Measurements from ENCODE around the gene SPO11.

Gene SPO11

DNA sequence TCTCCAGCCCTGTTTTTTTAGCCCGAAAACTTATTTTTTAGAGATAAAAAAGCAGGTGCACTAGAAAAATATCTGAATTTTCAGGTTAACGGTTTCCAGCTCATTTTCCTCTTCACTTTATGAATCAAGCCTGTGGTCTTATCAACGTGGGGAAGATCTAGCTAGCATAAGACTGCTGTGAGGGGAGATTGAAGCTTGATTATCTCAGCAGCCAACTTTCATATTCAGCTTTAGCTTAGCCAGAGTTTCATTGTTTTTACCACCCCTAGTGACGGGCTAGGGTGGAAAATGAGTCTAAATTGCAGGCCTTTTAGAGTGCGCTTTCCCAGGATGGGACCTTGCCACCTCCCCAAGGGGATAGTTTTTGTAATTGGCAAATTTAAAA, 49.7 kb downstream of the SPO11 start:
- no peak for DNase-seq

DNA sequence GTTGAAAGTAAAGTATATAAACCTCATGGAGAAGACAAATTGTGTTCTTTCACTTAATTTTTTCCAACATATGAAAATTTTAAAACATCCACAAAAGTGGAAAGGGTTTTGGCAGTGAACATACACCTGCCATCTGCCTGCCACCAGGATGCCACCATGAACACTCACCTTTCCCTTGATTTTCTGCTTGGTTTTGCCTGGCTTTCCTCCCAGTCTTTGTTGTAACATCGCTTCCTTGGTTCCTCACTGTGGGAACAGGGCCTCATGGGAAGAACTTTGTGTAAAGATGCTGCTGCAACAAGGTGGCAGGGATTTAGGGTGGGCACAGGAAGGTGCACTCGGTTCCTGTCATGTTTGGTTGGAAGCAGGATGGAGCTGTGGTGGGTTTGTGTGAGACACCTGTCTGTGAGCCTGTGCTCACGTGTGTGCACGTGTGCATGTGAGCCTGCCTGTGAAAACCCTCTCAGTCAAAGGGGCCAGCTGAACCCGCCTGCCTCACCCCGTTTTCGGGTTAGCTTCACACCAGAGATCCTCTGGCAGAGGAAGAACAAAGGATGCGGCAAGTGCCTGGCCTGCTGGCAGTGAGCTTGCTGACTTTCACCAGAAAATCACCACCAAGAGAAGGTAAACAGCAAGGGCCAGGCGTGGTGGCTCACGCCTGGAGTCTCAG, 50.6 kb downstream of the SPO11 start:
- no peak for DNase-seq

DNA sequence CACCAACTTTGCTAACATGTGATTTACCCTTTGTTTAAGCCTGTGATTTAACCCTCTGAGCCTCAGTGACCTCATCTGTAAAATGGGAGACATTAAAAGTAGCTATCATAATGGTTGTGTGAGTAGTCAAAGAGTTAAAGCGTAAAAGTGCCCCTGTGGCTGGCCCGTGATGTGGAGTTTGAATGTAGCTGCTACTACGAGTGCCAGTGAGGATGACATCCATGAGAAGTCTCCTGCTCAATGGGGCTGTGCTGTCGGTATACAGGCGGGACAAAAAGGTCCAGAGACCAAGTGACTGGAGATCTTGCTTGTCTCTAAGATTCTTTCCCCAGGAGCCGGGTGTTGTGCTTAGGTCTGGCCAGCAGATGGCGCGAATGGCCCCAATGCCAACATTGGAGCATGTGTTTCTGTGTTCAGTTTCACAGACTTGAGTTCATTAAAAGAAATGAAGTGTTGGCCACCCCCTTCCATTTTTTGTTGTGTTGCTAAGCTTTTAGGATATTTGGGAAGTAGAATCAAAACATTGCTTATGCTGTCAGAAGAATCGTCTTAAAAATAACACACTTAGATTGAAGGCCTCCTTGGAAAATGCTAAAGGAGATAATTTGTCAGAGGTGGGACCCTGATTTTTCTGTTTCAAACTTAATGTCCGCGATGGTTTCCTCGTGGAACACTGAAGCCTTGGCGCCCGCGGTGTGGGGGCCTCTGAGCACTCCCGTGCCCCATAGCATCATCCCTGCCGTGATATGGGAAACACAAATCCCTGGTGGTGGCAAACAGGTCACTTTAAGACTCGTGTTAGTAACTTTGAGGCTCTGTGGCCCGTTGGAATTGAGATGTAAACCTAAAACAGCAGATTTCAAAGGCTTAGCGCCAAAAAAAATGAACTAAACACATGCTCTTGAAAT, 52.2 kb downstream of the SPO11 start:
- no peak for DNase-seq

DNA sequence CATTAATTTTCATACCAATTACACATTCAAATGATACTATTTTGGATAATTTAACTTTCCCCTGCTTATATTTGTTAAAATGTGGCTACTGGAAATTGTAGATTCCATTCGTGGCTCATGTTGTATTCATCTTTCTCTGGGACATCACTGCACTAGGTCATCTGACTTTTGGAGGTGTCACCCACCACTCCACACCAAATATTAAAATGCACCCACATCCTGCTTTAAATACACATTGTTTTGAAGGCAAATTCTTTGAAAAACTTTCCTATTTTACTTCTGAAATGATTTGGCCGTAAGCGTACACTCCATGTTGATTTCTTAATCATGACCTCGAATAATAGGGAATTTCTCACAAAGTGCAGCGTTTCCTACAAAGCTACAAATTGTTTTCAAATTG, 52.9 kb downstream of the SPO11 start:
- no peak for DNase-seq

DNA sequence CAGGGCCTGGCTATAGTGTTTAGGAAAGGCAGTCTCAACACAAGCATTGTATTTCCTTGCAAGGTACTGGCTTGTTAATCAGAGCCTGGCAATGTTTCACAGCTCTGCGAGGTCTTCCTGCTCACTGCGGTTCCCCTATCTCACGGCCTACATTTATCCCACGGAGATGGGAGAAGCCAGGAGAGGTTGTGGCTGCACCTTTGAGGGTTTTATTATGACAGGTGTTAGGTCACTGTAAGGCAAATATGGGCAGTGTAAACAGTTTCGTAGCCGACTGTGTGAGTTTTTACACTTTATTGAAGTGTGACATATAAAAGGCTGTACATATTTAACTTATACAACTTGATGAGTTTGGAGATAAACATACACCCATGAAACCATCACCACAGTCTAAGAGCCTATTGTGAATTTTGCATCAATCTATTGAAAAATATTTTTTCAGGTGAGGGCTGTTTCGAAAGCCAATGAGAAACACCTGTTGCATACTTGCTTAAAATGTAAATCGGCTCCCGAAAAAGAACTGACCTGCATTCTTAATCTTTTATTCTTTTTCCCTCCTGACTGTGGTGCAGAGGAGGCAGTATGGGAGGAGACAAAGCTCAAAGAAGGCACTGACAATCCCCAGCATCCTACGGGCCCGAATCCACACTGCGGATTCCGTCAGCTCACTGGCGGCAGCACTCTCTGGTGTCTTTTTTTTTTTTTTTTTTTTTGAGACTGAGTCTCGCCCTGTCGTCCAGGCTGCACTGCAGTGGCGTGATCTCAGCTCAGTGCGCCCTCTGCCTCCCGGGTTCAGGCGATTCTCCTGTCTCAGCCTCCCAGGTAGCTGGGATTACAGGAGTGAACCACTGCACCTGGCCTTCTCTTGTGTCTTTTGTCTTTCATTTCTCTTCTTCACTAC, 54.1 kb downstream of the SPO11 start:
- no peak for DNase-seq

DNA sequence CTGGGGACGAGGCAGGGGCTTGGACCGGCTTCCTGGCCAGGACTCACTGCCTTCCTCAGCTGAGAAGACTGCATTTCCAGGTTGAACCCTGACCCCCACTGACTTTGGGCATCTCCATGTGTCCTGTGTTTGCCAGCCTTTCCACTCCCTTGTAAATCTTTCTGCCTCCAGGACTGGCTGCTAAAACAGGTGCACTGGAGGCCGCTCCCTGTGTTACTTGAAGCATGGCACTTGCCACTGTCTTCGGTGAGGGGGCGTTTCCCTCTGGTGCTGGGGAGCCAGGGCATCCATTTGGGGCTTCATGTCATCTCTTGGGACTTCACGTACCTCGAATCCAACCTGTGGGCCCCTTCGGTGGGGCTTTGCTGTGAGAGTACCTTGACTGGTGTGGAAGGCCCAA, 54.9 kb downstream of the SPO11 start:
- no peak for DNase-seq

DNA sequence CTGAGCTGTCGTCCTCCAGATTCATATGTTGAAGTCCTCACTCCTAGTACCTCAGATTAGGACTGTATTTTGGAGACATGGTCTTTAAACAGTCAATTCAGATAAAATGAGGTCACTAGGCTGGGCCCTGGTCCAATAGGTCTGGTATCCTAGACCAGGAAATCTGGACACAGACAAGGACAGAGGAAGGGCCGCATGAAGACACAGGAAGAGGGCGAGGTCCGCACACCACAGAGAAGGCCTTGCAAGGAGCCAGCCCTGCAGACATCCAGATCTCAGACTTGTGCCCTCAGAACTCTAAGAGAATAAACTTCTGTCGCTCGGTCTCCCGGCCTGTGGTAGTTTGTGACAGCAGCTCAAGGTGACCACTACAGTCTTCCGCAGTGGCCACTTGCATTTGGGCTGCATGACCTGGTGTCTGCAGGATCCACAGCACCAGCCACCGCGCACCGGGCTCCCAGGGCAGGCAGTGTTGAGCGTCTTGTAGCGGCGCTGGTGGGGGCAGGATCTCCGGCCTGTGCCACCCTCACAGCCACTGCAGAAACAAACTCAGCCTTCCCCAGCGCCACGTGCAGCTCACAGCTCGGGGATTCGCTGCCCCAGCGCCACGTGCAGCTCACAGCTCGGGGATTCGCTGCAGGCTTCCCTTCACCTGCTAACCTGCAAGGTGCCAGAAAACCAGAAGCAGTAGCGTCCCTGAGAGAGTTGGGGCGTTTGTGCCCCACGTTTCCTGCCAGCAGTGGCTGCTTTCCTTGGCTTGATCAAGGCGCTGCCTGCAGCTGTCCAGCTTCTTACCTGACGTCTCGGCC, 55.6 kb downstream of the SPO11 start:
- no peak for DNase-seq

DNA sequence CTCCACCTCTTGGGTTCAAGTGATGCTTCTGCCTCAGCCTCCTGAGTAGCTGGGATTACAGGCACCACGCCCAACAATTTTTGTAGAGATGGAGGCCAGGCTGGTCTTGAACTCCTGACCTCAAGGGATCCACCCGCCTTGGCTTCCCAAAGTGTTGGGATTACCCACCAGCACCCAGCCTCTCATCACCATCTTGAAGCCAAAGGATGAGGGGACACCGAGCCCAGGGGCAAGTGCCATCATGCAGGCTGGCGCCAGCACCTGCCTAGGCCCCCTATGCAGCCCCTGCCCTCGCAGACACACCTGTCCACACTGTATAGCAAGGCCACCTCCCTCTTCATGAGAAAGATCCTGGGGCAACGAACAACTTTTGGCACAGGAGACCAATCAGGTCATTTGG, 56.3 kb downstream of the SPO11 start:
- no peak for DNase-seq

DNA sequence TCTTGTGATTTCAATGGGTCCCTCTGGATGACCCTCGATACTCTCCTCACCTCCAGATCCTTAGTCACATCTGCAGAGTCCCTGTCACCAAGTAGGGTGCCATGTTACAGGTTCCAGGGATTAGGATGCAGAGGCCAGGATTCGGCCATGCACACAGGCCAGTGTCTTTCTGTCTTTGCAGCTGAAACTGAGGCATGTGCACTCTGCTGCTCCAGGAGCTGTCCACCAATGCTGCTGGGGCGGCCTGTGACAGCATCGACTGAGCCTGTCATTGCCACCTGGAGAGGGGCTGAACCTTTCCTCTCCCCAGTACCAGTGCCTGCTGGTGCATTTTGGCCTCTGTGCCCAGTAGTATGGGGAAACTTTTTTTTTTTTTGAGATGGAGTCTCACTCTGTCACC, 57.2 kb downstream of the SPO11 start:
- no peak for DNase-seq

DNA sequence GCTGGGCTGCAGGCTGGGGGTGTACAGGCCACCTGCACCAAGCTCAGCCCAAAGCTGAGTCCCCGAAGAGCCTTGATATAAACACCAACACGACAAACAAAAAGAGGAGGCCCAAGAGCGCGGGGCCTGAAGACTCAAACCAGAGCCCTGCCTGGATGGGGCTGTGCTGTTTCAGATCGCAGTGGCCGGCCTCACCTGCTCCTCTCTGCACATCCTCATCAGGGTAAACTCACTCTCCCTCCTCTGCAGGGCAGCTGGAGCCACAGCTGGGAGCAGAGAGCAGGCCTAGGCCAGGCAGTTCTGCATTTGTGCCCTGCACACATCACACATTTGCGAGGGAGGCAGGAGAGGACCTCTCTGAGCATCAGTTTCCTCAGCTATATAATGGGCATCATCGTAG, 57.9 kb downstream of the SPO11 start:
- no peak for DNase-seq

DNA sequence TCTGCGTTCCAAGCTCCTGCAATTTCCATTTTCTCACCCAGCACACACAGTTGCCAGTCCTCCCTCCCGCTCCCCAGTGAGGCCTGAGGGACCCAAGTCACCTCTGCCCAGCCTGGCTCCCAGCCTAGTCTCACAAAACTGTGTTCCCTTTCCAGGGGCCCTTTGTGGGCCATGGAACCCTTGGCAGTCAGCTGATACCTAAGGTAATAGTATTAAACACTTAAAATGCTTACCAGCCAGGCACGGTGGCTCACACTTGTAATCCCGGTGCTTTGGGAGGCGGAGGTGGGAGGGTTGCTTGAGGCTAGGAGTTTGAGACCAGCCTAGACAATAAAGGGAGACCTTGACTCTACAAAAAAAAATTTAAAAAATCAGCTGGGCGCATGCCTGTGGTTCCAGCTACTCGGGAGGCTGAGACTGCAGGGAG, 58.4 kb downstream of the SPO11 start:
- no peak for DNase-seq

DNA sequence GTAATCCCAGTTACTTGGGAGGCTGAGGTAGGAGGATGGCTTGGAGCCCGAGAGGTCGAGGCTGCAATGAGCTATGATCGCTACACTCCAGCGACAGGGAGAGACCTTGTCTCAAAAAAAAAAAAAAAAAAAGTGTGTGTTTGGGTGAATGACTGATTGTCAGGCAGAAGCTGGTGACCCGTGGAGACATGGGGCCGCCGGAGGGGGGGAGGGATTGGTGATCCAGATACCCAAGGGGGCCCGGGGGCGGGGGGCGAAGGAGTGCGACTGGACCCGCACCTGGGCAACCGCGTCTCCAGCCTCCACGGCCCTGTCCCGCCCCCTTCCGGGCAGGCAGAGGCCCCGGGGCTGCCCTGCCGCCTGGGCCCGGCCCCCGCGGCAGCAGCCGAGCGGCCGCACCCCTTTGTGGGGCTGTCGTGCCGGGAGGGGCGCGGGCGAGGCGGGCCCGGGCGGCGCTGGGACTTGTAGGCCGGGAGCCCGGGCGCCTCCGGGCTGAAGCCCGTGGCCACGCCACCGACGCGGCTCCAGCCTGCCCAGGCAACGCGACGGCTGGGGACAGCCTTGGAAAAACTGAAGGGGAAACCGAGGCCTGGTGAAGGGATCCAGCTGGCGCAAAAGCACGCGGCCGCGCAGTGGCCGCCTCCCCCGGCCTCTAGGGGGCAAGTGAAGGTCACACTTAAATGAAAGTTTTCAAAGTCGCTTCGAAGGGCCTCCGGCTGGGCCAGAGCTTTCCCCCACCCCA, 59.5 kb downstream of the SPO11 start:
- DNase-seq, result no peak

DNA sequence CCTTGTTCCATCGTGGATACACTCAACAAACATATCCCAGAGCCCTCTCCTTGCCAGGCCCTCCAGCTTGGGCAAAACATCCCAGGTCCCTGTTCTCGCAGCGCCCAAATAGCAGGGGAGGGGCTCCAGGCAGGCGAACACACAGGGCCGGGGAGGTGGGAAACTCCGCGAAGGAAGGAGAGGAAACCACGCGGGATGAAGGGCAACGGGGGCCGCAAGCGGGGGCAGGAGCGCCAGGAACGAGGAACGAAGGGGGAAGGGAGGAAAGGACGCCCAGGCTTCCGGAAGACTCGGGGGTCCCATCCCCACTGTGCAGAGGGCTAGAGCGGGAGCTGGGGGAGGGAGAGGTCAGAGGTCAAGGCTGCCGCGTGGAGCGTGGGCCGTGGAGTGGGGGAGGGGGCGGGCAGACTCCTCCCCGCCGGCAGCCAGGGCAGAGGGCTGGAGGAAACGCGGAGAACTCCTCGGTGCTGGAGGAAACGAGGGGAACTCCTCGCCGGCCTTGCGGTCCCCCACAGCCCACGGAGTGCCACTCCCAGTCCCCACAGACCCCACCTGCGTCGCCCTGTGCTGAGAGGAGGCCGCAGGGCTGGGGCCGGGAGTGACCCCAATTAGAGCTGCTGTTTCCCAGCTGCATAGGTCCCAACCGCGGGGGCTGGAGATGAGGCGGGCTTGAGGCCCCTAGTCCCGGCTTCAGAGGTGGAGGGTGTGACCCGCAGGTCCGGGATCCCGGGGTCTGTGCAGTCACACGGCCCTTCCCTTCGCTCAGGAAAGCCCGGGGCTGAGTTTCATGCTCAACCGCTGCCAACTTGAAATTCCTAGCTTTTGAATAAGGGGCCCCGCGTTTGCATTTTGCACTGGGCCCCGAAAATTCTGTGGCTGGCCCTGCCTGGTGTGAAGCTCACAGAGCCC, 60.3 kb downstream of the SPO11 start:
- no peak for DNase-seq

DNA sequence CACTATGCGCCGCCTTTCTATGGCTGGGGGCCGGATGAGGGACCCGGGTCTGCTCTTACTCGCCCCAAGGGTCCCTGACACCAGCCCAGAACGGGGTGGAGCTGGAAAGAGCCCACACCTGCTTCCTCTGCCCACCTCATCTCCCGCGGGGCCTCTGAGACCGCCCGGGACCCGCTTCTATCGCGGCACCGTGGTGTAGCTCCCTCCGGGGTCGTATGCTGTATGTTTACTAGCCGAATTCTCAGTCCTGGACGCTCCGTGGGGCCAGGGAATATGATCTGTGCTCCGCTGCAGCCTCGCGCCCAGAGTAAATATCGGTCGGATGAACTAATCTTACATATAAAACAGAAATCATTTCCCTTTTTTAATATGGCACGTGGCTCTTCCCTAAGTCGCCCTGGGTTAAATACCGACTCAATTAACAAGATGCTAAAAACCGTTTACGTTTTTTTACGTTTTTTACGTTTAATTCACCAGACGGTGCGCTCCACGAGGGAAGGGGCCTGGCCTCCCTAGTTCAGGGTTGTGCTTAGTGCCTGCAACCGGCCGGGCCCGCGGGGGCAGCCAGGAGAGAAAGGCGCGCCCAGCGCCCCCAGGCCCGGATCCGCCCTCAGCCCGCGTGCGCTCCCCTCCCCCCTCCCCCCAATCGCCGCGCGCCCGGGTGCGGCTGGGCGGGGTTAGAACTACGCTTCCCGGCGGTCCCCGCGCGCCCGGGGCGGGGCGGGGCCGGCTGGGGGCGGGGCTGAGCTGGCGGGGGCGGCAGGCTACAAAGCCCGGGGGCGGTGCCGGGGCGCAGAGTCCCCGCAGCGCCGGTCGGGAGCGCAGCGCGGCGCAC, 61.2 kb downstream of the SPO11 start, which contains the start of gene RBM38:
RBM38 (plus strand) TSS at position 793 of the 835 bp plus-strand sequence. CDS start 186 bp downstream, outside the sequence.
- DNase-seq, result no peak

DNA sequence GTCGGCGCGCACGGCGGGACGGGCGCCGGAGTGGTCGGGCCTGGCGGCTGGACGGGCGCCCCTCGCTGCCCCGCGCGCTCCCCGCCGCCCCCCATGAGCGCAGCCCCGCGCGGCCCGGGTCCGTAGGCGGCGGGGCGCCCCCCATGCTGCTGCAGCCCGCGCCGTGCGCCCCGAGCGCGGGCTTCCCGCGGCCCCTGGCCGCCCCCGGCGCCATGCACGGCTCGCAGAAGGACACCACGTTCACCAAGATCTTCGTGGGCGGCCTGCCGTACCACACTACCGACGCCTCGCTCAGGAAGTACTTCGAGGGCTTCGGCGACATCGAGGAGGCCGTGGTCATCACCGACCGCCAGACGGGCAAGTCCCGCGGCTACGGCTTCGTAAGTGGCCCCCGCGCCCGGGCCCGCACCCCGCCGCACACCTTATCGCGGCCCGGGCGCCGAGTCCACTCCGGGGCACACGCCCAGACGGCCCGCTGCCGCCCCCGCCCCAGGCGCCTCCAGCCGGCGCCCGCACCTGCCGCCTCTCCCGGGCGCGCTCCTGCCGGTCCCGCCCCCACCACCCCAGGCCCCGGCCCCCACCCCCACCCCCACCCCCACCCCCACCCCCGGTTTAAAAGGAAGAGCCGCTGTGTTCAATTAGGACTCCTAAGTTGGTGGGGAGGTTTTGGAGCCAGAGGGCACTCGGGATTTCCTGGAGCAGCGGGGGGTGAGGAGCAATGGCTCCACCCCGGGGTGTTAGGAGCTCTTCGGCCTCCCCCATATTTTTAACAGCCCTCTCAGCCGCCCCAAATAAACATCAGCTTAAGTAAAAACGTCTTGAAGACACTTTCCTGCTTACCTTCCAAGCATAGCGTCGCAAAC, 62.1 kb downstream of the SPO11 start:
- DNase-seq, result no peak

DNA sequence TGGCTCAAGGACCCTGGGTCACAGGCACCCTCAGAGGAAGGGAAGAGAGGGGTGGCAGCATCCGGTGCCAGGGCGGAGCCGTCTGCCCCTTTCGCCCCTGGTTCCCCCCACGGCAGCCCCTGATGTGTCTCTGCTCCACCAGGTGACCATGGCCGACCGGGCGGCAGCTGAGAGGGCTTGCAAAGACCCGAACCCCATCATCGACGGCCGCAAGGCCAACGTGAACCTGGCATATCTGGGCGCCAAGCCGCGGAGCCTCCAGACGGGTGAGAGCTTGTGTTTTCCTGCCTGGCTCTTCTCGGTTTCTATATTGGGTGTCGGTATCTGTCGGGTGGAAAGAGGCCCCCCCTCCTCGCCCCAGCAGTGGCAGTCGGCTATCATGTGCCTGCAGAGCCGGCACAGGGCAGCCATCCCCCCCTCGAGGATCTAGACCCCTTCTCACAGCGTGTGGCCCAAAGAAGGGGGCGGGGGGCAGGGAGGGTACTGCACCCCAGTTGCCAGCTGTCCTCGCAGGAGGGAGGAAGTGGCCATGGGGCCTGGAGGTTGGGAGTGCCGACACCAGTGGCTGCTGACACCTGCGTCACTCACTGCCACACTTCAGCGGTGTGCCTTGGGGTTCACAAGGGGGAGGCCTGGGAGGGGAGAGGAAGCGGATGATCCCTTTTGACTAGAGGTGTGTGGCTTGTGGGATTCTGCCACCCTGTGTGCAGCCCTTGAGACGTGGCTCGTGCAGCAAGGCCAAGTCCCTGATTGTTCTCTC, 63.1 kb downstream of the SPO11 start:
- no peak for DNase-seq
